Measurements from ENCODE around the gene ADRM1. TPM values are rescaled to one million over a fixed set of nuclear protein-coding genes. Genes with fewer than 3 reads are reported as not detected.

The ADRM1 gene
- total and polyA plus RNA-seq, 10 donors, result 60.5 to 112 (median 79.2) TPM

- intact Hi-C loops (cut with DNase I; ENCODE audit: low total_unique reads), result no loop called here
- TF ChIP-seq POLR2A (IDR thresholded peaks at IDR 0.05), result no peak
- no peak for TF ChIP-seq CTCF (IDR thresholded peaks at IDR 0.05 in 8 of 11, conservative IDR thresholded peaks at IDR 0.05 in 3 of 11)
- no peak for TF ChIP-seq POLR2AphosphoS5 (IDR thresholded peaks at IDR 0.05)
- H3K36me3 ChIP-seq, result peaks cover 0 to 100% (median 66%) of the 10 kb centered on the region in 6 donors
- no peak overlapping the region for H3K27ac ChIP-seq
- 86 to 94% (median 90%) methylated on average over 15 to 33 of the region's 33 CpGs for WGBS, 5 donors
- no peak overlapping the region for H3K4me3 ChIP-seq
- no peak for DNase-seq
- H3K9me3 ChIP-seq, result no peaks in the 10 kb centered on the region
- H3K27me3 ChIP-seq (replicated peaks in 1 of 7), result no peaks in the 10 kb centered on the region
- H3K4me1 ChIP-seq, result no peaks in the 10 kb centered on the region
Measured at GRCh38 chr20:62327726-62328495, 25.1 kb downstream of the ADRM1 start.

- H3K36me3 ChIP-seq, result peaks cover 0 to 100% (median 67%) of the 10 kb centered on the region in 6 donors
Measured at GRCh38 chr20:62328684-62329388, 26.0 kb downstream of the ADRM1 start.

GRCh38 chr20:62329389-62330377 is 26.9 kb downstream of the ADRM1 start:
- intact Hi-C loops (cut with DNase I; ENCODE audit: low total_unique reads), result no loop called here
- no peaks in the 10 kb centered on the region for H3K27me3 ChIP-seq (replicated peaks in 1 of 7)
- TF ChIP-seq POLR2A (IDR thresholded peaks at IDR 0.05), result no peak

More at GRCh38 chr20:62328684-62329388, 26.0 kb downstream of the ADRM1 start:
- WGBS, 5 donors, result 91 to 95% (median 93%) methylated on average over 22 to 26 of the region's 26 CpGs
- H3K27ac ChIP-seq, result no peak overlapping the region
- no peaks in the 10 kb centered on the region for H3K4me1 ChIP-seq
- H3K27me3 ChIP-seq (replicated peaks in 1 of 7), result no peaks in the 10 kb centered on the region
- no peak for TF ChIP-seq POLR2AphosphoS5 (IDR thresholded peaks at IDR 0.05)
- no peak for TF ChIP-seq POLR2A (IDR thresholded peaks at IDR 0.05)
- no peak for TF ChIP-seq CTCF (IDR thresholded peaks at IDR 0.05 in 8 of 11, conservative IDR thresholded peaks at IDR 0.05 in 3 of 11)
- intact Hi-C loops (cut with DNase I; ENCODE audit: low total_unique reads), result no loop called here
- no peaks in the 10 kb centered on the region for H3K9me3 ChIP-seq
- DNase-seq, result no peak
- H3K4me3 ChIP-seq, result no peak overlapping the region

DNA sequence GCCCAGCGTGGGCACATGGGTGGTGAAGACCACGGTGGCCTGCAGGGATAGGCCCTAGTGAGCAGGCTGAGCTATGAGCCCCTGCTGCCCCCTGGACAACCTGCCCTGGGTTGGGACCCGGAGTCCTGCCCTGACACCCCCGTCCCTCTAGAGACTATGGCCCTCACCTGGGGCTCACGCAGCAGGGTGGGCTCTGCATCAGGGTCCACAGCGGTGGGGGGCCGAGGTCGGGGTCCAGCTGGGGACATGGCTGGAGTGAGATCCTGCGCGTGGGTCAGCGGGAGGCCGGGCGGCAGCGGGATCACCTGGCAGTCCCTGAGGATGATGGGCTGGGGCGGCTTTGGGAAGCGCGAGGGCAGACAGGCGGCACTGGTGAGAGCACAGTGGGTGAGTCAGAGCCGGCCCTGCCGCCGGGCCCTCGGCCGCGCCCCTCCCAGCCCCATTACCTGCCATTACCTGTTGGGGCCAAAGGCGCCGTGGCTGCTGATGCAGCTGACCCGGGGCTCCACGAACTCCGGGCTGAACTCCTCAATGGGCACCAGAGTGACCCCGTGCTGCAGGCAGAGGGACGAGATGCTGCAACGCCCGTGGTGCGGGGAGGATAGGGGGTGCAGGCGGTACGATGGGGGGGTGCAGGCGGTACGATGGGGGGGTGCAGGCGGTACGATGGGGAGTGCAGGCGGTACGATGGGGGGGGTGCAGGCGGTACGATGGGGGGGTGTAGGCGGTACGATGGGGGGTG is 27.9 kb downstream of the ADRM1 start:
- no peaks in the 10 kb centered on the region for H3K27me3 ChIP-seq (replicated peaks in 1 of 7)
- intact Hi-C loops (cut with DNase I; ENCODE audit: low total_unique reads), result no loop called here
- no peak for DNase-seq
- peaks cover 0 to 97% (median 64%) of the 10 kb centered on the region in 6 donors for H3K36me3 ChIP-seq
- TF ChIP-seq POLR2AphosphoS5 (IDR thresholded peaks at IDR 0.05), result no peak
- no peak for TF ChIP-seq CTCF (IDR thresholded peaks at IDR 0.05 in 8 of 11, conservative IDR thresholded peaks at IDR 0.05 in 3 of 11)
- no peak for TF ChIP-seq POLR2A (IDR thresholded peaks at IDR 0.05)
- H3K4me3 ChIP-seq, result no peak overlapping the region
- H3K9me3 ChIP-seq, result no peaks in the 10 kb centered on the region
- H3K27ac ChIP-seq, result no peak overlapping the region
- peaks cover 0 to 3% (median 0%) of the 10 kb centered on the region in 6 donors for H3K4me1 ChIP-seq
- 84 to 94% (median 89%) methylated on average over 37 to 46 of the region's 46 CpGs for WGBS, 5 donors

More at GRCh38 chr20:62329389-62330377, 26.9 kb downstream of the ADRM1 start:
- DNase-seq, result no peak
- no peak overlapping the region for H3K4me3 ChIP-seq
- peaks cover 0 to 100% (median 67%) of the 10 kb centered on the region in 6 donors for H3K36me3 ChIP-seq
- no peaks in the 10 kb centered on the region for H3K4me1 ChIP-seq
- WGBS, 5 donors, result 88 to 96% (median 94%) methylated on average over 8 to 37 of the region's 37 CpGs
- H3K27ac ChIP-seq, result no peak overlapping the region
- H3K9me3 ChIP-seq, result no peaks in the 10 kb centered on the region

Data from spleen (tissue), 11 donors.